Ishikawa (cell line): ENCODE results near the gene SOX12.

Experiments used
- CEBPB ChIP-seq: IDR thresholded peaks from 2 replicates; pipeline ENCODE4 v1.6.1; 2012
- CREB1 ChIP-seq: IDR thresholded peaks from 2 replicates; pipeline ENCODE4 v1.6.1; 2012; ENCODE audit warnings: low read depth
- FOXM1 ChIP-seq: IDR thresholded peaks from 2 replicates; pipeline ENCODE4 v1.6.1; 2012; ENCODE audit warnings: low read depth, borderline replicate concordance
- MAX ChIP-seq: IDR thresholded peaks from 2 replicates; pipeline ENCODE4 v1.6.1; 2012
- RAD21 ChIP-seq: IDR thresholded peaks from 2 replicates; pipeline ENCODE4 v1.6.1; 2012; ENCODE audit warnings: low read depth
- TAF1 ChIP-seq: IDR thresholded peaks from 2 replicates; pipeline ENCODE4 v1.6.1; 2012; ENCODE audit warnings: low read depth, mild to moderate bottlenecking
- TCF12 ChIP-seq: IDR thresholded peaks from 2 replicates; pipeline ENCODE4 v1.6.1; 2012; ENCODE audit warnings: low read depth
- TF ChIP-seq, protein P1 (sequence below): IDR thresholded peaks from 2 replicates; pipeline ENCODE4 v1.6.1; 2012; ENCODE audit warnings: low read depth, mild to moderate bottlenecking

- TF ChIP-seq CEBPB (no peak), MAX (no peak), TAF1 (no peak), CREB1 (no peak), RAD21 (no peak), TCF12 (no peak), FOXM1 (no peak)
- TF ChIP-seq, protein P1, sequence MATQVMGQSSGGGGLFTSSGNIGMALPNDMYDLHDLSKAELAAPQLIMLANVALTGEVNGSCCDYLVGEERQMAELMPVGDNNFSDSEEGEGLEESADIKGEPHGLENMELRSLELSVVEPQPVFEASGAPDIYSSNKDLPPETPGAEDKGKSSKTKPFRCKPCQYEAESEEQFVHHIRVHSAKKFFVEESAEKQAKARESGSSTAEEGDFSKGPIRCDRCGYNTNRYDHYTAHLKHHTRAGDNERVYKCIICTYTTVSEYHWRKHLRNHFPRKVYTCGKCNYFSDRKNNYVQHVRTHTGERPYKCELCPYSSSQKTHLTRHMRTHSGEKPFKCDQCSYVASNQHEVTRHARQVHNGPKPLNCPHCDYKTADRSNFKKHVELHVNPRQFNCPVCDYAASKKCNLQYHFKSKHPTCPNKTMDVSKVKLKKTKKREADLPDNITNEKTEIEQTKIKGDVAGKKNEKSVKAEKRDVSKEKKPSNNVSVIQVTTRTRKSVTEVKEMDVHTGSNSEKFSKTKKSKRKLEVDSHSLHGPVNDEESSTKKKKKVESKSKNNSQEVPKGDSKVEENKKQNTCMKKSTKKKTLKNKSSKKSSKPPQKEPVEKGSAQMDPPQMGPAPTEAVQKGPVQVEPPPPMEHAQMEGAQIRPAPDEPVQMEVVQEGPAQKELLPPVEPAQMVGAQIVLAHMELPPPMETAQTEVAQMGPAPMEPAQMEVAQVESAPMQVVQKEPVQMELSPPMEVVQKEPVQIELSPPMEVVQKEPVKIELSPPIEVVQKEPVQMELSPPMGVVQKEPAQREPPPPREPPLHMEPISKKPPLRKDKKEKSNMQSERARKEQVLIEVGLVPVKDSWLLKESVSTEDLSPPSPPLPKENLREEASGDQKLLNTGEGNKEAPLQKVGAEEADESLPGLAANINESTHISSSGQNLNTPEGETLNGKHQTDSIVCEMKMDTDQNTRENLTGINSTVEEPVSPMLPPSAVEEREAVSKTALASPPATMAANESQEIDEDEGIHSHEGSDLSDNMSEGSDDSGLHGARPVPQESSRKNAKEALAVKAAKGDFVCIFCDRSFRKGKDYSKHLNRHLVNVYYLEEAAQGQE: no peak
Measured at GRCh38 chr20:312866-313265, 12.5 kb upstream of the SOX12 start.
